SK-N-SH treated with all-trans-retinoic acid at 6 μM for 48 hours (cell line): Measurements from ENCODE around the gene DCHS2.

ENCODE experiments used
- ATAC-seq: fragments of 200-7000 bp; cut with Tn5 transposase; 3 replicates; pipeline ENCODE4 v1.9.1; 2020; ENCODE audit warnings: mild to moderate bottlenecking, moderate library complexity
- ARNTL ChIP-seq: fragments of 450-650 bp; formaldehyde crosslinking; IDR thresholded peaks from 2 replicates; pipeline ENCODE4 v1.5.0; 2020; ENCODE audit warnings: low read depth, mild to moderate bottlenecking, moderate library complexity, borderline replicate concordance
- BACH2 ChIP-seq: fragments of 250-450 bp; sonication (Bioruptor Pico); IDR thresholded peaks from 2 replicates; pipeline ENCODE4 v1.9.0; 2021; ENCODE audit warnings: mild to moderate bottlenecking, borderline replicate concordance
- CSDC2 ChIP-seq: fragments of 250-450 bp; sonication (Bioruptor Pico); IDR thresholded peaks from 2 replicates; pipeline ENCODE4 v1.5.0; 2020; ENCODE audit warnings: mild to moderate bottlenecking, moderate library complexity
- ESRRG ChIP-seq: fragments of 250-450 bp; sonication (Bioruptor Pico); IDR thresholded peaks from 2 replicates; pipeline ENCODE4 v1.6.1; 2021; ENCODE audit warnings: mild to moderate bottlenecking
- GLIS3 ChIP-seq: fragments of 250-450 bp; sonication (Bioruptor Pico); IDR thresholded peaks from 2 replicates; pipeline ENCODE4 v1.5.0; 2020; ENCODE audit warnings: mild to moderate bottlenecking, moderate library complexity
- OSR1 ChIP-seq: fragments of 250-450 bp; sonication (Bioruptor Pico); IDR thresholded peaks from 2 replicates; pipeline ENCODE4 v1.8.0; 2022; ENCODE audit warnings: moderate library complexity, mild to moderate bottlenecking, inconsistent platforms
- POU6F1 ChIP-seq: fragments of 250-450 bp; sonication (Bioruptor Pico); IDR thresholded peaks from 2 replicates; pipeline ENCODE4 v1.8.0; 2021; ENCODE audit warnings: low read depth, mild to moderate bottlenecking, moderate library complexity, borderline replicate concordance
- SNAI2 ChIP-seq: fragments of 250-450 bp; sonication (Bioruptor Pico); IDR thresholded peaks from 2 replicates; pipeline ENCODE4 v1.5.0; 2020; ENCODE audit warnings: mild to moderate bottlenecking, moderate library complexity
- TCF4 ChIP-seq: fragments of 250-450 bp; sonication (Bioruptor Pico); IDR thresholded peaks from 2 replicates; pipeline ENCODE4 v1.8.0; 2021; ENCODE audit warnings: mild to moderate bottlenecking, moderate library complexity, borderline replicate concordance
- TOX ChIP-seq: fragments of 250-450 bp; sonication (Bioruptor Pico); IDR thresholded peaks from 2 replicates; pipeline ENCODE4 v1.8.0; 2021; ENCODE audit warnings: mild to moderate bottlenecking, moderate library complexity, borderline replicate concordance
- ZC3H10 ChIP-seq: fragments of 250-450 bp; sonication (Bioruptor Pico); IDR thresholded peaks from 2 replicates; pipeline ENCODE4 v1.5.1; 2021; ENCODE audit warnings: mild to moderate bottlenecking, moderate library complexity
- ZFP3 ChIP-seq: fragments of 250-450 bp; sonication (Bioruptor Pico); IDR thresholded peaks from 2 replicates; pipeline ENCODE4 v1.5.0; 2020; ENCODE audit warnings: mild to moderate bottlenecking, moderate library complexity
- ZFP30 ChIP-seq: fragments of 450-650 bp; formaldehyde crosslinking; IDR thresholded peaks from 2 replicates; pipeline ENCODE4 v1.5.0; 2022; ENCODE audit warnings: mild to moderate bottlenecking, moderate library complexity
- ZNF565 ChIP-seq: fragments of 450-650 bp; formaldehyde crosslinking; conservative IDR thresholded peaks from 2 replicates; pipeline ENCODE4 v1.5.0; 2020; ENCODE audit warnings: low read depth, mild to moderate bottlenecking, moderate library complexity
- ZNF70 ChIP-seq: fragments of 450-650 bp; formaldehyde crosslinking; IDR thresholded peaks from 2 replicates; pipeline ENCODE4 v1.5.0; 2020; ENCODE audit warnings: mild to moderate bottlenecking, moderate library complexity
- ZNF8 ChIP-seq: fragments of 450-650 bp; formaldehyde crosslinking; IDR thresholded peaks from 2 replicates; pipeline ENCODE4 v1.5.0; 2020; ENCODE audit warnings: mild to moderate bottlenecking, moderate library complexity
- TF ChIP-seq, protein P1 (sequence below): fragments of 250-450 bp; sonication (Bioruptor Pico); IDR thresholded peaks from 2 replicates; pipeline ENCODE4 v1.5.0; 2020; ENCODE audit warnings: mild to moderate bottlenecking, moderate library complexity
- TF ChIP-seq, protein P2 (sequence below): fragments of 250-450 bp; sonication (Bioruptor Pico); IDR thresholded peaks from 2 replicates; pipeline ENCODE4 v1.5.1; 2021; ENCODE audit warnings: mild to moderate bottlenecking, moderate library complexity
- TF ChIP-seq, protein P3 (sequence below): fragments of 250-450 bp; sonication (Bioruptor Pico); IDR thresholded peaks from 2 replicates; pipeline ENCODE4 v1.8.0; 2020; ENCODE audit warnings: mild to moderate bottlenecking, moderate library complexity, borderline replicate concordance
- TF ChIP-seq, protein P4 (sequence below): fragments of 250-450 bp; sonication (Bioruptor Pico); IDR thresholded peaks from 2 replicates; pipeline ENCODE4 v1.5.1; 2020; ENCODE audit warnings: low read depth, mild to moderate bottlenecking, moderate library complexity

DCHS2 gene

DNA sequence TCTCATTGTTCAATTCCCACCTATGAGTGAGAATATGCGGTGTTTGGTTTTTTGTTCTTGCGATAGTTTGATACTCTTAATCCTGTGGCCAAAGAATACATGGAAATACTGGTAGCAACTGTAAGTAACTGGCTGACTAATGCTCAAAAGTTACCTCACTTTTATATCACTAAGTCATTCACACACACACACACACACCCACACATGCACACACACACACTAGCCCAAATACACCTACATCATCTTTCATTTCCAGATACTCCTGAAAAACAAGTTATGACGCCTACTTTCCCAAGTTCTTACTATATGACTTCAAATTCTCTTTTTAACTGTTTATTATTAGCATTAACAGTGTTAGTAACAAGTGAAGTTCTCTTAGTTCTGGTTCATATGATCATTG is 101.3 kb downstream of the DCHS2 start:
- TF ChIP-seq ZNF8 (CRISPR knock-in tag), result no peak
- TF ChIP-seq SNAI2 (CRISPR knock-in tag), result no peak
- no peak for TF ChIP-seq OSR1 (CRISPR knock-in tag)
- no peak for TF ChIP-seq ARNTL (CRISPR knock-in tag)
- no peak for TF ChIP-seq TOX (CRISPR knock-in tag)
- no peak for TF ChIP-seq ESRRG (CRISPR knock-in tag)
- no peak for TF ChIP-seq ZC3H10

GRCh38 chr4:154389148-154389547 is 102.5 kb downstream of the DCHS2 start:
- no peak for ATAC-seq
- TF ChIP-seq, protein P1, sequence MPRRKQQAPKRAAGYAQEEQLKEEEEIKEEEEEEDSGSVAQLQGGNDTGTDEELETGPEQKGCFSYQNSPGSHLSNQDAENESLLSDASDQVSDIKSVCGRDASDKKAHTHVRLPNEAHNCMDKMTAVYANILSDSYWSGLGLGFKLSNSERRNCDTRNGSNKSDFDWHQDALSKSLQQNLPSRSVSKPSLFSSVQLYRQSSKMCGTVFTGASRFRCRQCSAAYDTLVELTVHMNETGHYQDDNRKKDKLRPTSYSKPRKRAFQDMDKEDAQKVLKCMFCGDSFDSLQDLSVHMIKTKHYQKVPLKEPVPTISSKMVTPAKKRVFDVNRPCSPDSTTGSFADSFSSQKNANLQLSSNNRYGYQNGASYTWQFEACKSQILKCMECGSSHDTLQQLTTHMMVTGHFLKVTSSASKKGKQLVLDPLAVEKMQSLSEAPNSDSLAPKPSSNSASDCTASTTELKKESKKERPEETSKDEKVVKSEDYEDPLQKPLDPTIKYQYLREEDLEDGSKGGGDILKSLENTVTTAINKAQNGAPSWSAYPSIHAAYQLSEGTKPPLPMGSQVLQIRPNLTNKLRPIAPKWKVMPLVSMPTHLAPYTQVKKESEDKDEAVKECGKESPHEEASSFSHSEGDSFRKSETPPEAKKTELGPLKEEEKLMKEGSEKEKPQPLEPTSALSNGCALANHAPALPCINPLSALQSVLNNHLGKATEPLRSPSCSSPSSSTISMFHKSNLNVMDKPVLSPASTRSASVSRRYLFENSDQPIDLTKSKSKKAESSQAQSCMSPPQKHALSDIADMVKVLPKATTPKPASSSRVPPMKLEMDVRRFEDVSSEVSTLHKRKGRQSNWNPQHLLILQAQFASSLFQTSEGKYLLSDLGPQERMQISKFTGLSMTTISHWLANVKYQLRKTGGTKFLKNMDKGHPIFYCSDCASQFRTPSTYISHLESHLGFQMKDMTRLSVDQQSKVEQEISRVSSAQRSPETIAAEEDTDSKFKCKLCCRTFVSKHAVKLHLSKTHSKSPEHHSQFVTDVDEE (CRISPR knock-in tag), result no peak
- TF ChIP-seq ZNF70 (CRISPR knock-in tag) (no peak), ZFP30 (CRISPR knock-in tag) (no peak), GLIS3 (CRISPR knock-in tag) (no peak), POU6F1 (CRISPR knock-in tag) (no peak), OSR1 (CRISPR knock-in tag) (no peak)
- TF ChIP-seq, protein P2, sequence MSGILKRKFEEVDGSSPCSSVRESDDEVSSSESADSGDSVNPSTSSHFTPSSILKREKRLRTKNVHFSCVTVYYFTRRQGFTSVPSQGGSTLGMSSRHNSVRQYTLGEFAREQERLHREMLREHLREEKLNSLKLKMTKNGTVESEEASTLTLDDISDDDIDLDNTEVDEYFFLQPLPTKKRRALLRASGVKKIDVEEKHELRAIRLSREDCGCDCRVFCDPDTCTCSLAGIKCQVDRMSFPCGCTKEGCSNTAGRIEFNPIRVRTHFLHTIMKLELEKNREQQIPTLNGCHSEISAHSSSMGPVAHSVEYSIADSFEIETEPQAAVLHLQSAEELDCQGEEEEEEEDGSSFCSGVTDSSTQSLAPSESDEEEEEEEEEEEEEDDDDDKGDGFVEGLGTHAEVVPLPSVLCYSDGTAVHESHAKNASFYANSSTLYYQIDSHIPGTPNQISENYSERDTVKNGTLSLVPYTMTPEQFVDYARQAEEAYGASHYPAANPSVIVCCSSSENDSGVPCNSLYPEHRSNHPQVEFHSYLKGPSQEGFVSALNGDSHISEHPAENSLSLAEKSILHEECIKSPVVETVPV, result no peak
- TF ChIP-seq, all 23 proteins: peak for 0

More for the DNA sequence above, 101.3 kb downstream of the DCHS2 start:
- ATAC-seq, result no peak

DNA sequence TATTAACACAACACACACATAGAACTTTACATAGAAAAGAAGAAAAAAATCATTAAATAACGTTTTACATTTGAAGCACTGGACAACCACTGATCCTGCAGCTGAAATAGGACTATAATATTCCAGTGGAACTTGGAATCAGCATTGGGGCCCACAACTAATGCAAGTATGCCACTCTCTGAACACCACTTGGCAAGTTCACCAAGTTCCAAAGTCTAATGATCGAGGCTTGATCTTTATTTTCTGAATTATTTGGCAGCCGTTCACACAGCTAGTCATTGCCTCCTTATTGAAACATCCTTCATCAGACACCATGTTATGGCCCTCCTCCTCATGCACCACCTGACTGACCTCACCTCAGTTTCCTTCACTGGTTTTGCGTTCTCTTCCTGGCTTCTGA is 107.6 kb downstream of the DCHS2 start:
- TF ChIP-seq SNAI2 (CRISPR knock-in tag) (no peak), ZFP30 (CRISPR knock-in tag) (no peak), ZC3H10 (no peak), BACH2 (CRISPR knock-in tag) (no peak), ZNF565 (no peak)
- TF ChIP-seq, protein P3, sequence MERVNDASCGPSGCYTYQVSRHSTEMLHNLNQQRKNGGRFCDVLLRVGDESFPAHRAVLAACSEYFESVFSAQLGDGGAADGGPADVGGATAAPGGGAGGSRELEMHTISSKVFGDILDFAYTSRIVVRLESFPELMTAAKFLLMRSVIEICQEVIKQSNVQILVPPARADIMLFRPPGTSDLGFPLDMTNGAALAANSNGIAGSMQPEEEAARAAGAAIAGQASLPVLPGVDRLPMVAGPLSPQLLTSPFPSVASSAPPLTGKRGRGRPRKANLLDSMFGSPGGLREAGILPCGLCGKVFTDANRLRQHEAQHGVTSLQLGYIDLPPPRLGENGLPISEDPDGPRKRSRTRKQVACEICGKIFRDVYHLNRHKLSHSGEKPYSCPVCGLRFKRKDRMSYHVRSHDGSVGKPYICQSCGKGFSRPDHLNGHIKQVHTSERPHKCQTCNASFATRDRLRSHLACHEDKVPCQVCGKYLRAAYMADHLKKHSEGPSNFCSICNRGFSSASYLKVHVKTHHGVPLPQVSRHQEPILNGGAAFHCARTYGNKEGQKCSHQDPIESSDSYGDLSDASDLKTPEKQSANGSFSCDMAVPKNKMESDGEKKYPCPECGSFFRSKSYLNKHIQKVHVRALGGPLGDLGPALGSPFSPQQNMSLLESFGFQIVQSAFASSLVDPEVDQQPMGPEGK, result no peak
- TF ChIP-seq, protein P4, sequence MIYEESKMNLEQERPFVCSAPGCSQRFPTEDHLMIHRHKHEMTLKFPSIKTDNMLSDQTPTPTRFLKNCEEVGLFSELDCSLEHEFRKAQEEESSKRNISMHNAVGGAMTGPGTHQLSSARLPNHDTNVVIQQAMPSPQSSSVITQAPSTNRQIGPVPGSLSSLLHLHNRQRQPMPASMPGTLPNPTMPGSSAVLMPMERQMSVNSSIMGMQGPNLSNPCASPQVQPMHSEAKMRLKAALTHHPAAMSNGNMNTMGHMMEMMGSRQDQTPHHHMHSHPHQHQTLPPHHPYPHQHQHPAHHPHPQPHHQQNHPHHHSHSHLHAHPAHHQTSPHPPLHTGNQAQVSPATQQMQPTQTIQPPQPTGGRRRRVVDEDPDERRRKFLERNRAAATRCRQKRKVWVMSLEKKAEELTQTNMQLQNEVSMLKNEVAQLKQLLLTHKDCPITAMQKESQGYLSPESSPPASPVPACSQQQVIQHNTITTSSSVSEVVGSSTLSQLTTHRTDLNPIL (CRISPR knock-in tag), result no peak
- ATAC-seq, result no peak

GRCh38 chr4:154376486-154376885 is 115.1 kb downstream of the DCHS2 start:
- ATAC-seq, result no peak
- TF ChIP-seq ZFP3 (CRISPR knock-in tag) (no peak), TCF4 (no peak), ZNF8 (CRISPR knock-in tag) (no peak), BACH2 (CRISPR knock-in tag) (no peak), ZFP30 (CRISPR knock-in tag) (no peak), ZC3H10 (no peak), TOX (CRISPR knock-in tag) (no peak), CSDC2 (CRISPR knock-in tag) (no peak), ARNTL (CRISPR knock-in tag) (no peak), ZNF565 (no peak)
- TF ChIP-seq, protein P2, result no peak
- TF ChIP-seq, protein P4 (CRISPR knock-in tag), result no peak
- TF ChIP-seq, protein P3, result no peak
